ENCODE data around the gene SGMS2.

The SGMS2 gene

GRCh38 chr4:107935246-107935645, 110.5 kb downstream of the SGMS2 start:
- Histone ChIP-seq H3K4me3 (ENCODE audit: low read length) (no peak overlapping the region), H2BK120ac (ENCODE audit: low read depth, low read length) (no peak overlapping the region)

GRCh38 chr4:107937040-107937439, 112.3 kb downstream of the SGMS2 start:
- no peak overlapping the region for H3K4me2 ChIP-seq (ENCODE audit: low read length)
- H3K79me2 ChIP-seq (ENCODE audit: control insufficient read depth, insufficient read depth, low read length) = no peaks in the 10 kb centered on the region
- H3K4me3 ChIP-seq (ENCODE audit: low read length) = no peak overlapping the region
- H3K4ac ChIP-seq (ENCODE audit: low read depth, low read length) = no peak overlapping the region
- peaks cover 1% of the 10 kb centered on the region for H3K27me3 ChIP-seq (ENCODE audit: insufficient read depth, low read length, poor library complexity)
- H2BK15ac ChIP-seq (replicated peaks; ENCODE audit: low read depth) = no peak overlapping the region
- DNase-seq = no peak
- H3K4me1 ChIP-seq (ENCODE audit: control insufficient read depth, low read depth, low read length) = no peaks in the 10 kb centered on the region
- H4K5ac ChIP-seq (ENCODE audit: low read length) = no peak overlapping the region
- H3K18ac ChIP-seq (ENCODE audit: low read length) = no peak overlapping the region
- H3K23ac ChIP-seq (ENCODE audit: low read length) = no peak overlapping the region
- WGBS (ENCODE audit: extremely low coverage, insufficient coverage, low lambda C conversion rate) = no CpG with 5 or more reads among the region's 2 CpGs
- no peak overlapping the region for H3K56ac ChIP-seq (ENCODE audit: low read length)
- no peak overlapping the region for H2BK120ac ChIP-seq (ENCODE audit: low read depth, low read length)
- no peak overlapping the region for H3K27ac ChIP-seq (ENCODE audit: low read depth, low read length)
- no peak overlapping the region for H2AK5ac ChIP-seq (ENCODE audit: low read length)
- H2BK5ac ChIP-seq (ENCODE audit: low read length) = no peak overlapping the region
- no peaks in the 10 kb centered on the region for H3K79me1 ChIP-seq (ENCODE audit: low read length)
- H3K36me3 ChIP-seq (ENCODE audit: control insufficient read depth, insufficient read depth, low read length) = no peaks in the 10 kb centered on the region
- H4K8ac ChIP-seq (ENCODE audit: low read depth, low read length) = no peak overlapping the region
- H3K9ac ChIP-seq (ENCODE audit: low read length) = no peak overlapping the region

More at GRCh38 chr4:107935246-107935645, 110.5 kb downstream of the SGMS2 start:
- Histone ChIP-seq H2BK5ac (ENCODE audit: low read length) (no peak overlapping the region), H3K4ac (ENCODE audit: low read depth, low read length) (no peak overlapping the region), H3K23ac (ENCODE audit: low read length) (no peak overlapping the region), H2BK15ac (replicated peaks; ENCODE audit: low read depth) (no peak overlapping the region), H3K4me2 (ENCODE audit: low read length) (no peak overlapping the region), H3K36me3 (ENCODE audit: control insufficient read depth, insufficient read depth, low read length) (no peaks in the 10 kb centered on the region), H3K79me1 (ENCODE audit: low read length) (no peaks in the 10 kb centered on the region), H3K27ac (ENCODE audit: low read depth, low read length) (no peak overlapping the region), H3K27me3 (ENCODE audit: insufficient read depth, low read length, poor library complexity) (peaks cover 1% of the 10 kb centered on the region), H4K5ac (ENCODE audit: low read length) (no peak overlapping the region), H3K9ac (ENCODE audit: low read length) (no peak overlapping the region), H2AK5ac (ENCODE audit: low read length) (no peak overlapping the region), H3K18ac (ENCODE audit: low read length) (no peak overlapping the region), H3K56ac (ENCODE audit: low read length) (no peak overlapping the region), H4K8ac (ENCODE audit: low read depth, low read length) (no peak overlapping the region), H3K4me1 (ENCODE audit: control insufficient read depth, low read depth, low read length) (no peaks in the 10 kb centered on the region), H3K79me2 (ENCODE audit: control insufficient read depth, insufficient read depth, low read length) (no peaks in the 10 kb centered on the region)
- no peak for DNase-seq

- Histone ChIP-seq H3K79me2 (ENCODE audit: control insufficient read depth, insufficient read depth, low read length) (no peaks in the 10 kb centered on the region), H3K36me3 (ENCODE audit: control insufficient read depth, insufficient read depth, low read length) (no peaks in the 10 kb centered on the region), H3K27me3 (ENCODE audit: insufficient read depth, low read length, poor library complexity) (no peaks in the 10 kb centered on the region), H3K4me3 (ENCODE audit: low read length) (no peak overlapping the region), H3K79me1 (ENCODE audit: low read length) (no peaks in the 10 kb centered on the region), H4K5ac (ENCODE audit: low read length) (no peak overlapping the region), H3K23ac (ENCODE audit: low read length) (no peak overlapping the region), H2BK15ac (replicated peaks; ENCODE audit: low read depth) (no peak overlapping the region), H2BK120ac (ENCODE audit: low read depth, low read length) (no peak overlapping the region), H3K56ac (ENCODE audit: low read length) (no peak overlapping the region), H3K9ac (ENCODE audit: low read length) (no peak overlapping the region), H4K8ac (ENCODE audit: low read depth, low read length) (no peak overlapping the region), H2AK5ac (ENCODE audit: low read length) (no peak overlapping the region), H3K27ac (ENCODE audit: low read depth, low read length) (no peak overlapping the region), H3K18ac (ENCODE audit: low read length) (no peak overlapping the region), H3K4ac (ENCODE audit: low read depth, low read length) (no peak overlapping the region), H3K4me2 (ENCODE audit: low read length) (no peak overlapping the region), H2BK5ac (ENCODE audit: low read length) (no peak overlapping the region), H3K4me1 (ENCODE audit: control insufficient read depth, low read depth, low read length) (no peaks in the 10 kb centered on the region)
- no peak for DNase-seq
- no CpG with 5 or more reads among the region's 1 CpG for WGBS (ENCODE audit: extremely low coverage, insufficient coverage, low lambda C conversion rate)
Observed at GRCh38 chr4:107939307-107939706, 114.6 kb downstream of the SGMS2 start.

- Histone ChIP-seq H3K79me1 (ENCODE audit: low read length) (no peaks in the 10 kb centered on the region), H3K4me2 (ENCODE audit: low read length) (no peak overlapping the region), H3K36me3 (ENCODE audit: control insufficient read depth, insufficient read depth, low read length) (no peaks in the 10 kb centered on the region), H3K23ac (ENCODE audit: low read length) (no peak overlapping the region), H3K18ac (ENCODE audit: low read length) (no peak overlapping the region), H3K4ac (ENCODE audit: low read depth, low read length) (no peak overlapping the region), H2AK5ac (ENCODE audit: low read length) (no peak overlapping the region), H3K4me3 (ENCODE audit: low read length) (no peak overlapping the region), H3K4me1 (ENCODE audit: control insufficient read depth, low read depth, low read length) (no peaks in the 10 kb centered on the region), H3K56ac (ENCODE audit: low read length) (no peak overlapping the region), H3K27me3 (ENCODE audit: insufficient read depth, low read length, poor library complexity) (no peaks in the 10 kb centered on the region), H3K79me2 (ENCODE audit: control insufficient read depth, insufficient read depth, low read length) (no peaks in the 10 kb centered on the region), H4K5ac (ENCODE audit: low read length) (no peak overlapping the region), H3K27ac (ENCODE audit: low read depth, low read length) (no peak overlapping the region), H4K8ac (ENCODE audit: low read depth, low read length) (no peak overlapping the region), H2BK5ac (ENCODE audit: low read length) (no peak overlapping the region), H2BK120ac (ENCODE audit: low read depth, low read length) (no peak overlapping the region), H2BK15ac (replicated peaks; ENCODE audit: low read depth) (no peak overlapping the region), H3K9ac (ENCODE audit: low read length) (no peak overlapping the region)
- WGBS (ENCODE audit: extremely low coverage, insufficient coverage, low lambda C conversion rate) = no CpG with 5 or more reads among the region's 3 CpGs
- no peak for DNase-seq
Observed at GRCh38 chr4:107945809-107946208, 121.1 kb downstream of the SGMS2 start.

- H3K18ac ChIP-seq (ENCODE audit: low read length) = no peak overlapping the region
- DNase-seq = no peak
- H3K9ac ChIP-seq (ENCODE audit: low read length) = no peak overlapping the region
- H2BK5ac ChIP-seq (ENCODE audit: low read length) = no peak overlapping the region
- H3K56ac ChIP-seq (ENCODE audit: low read length) = no peak overlapping the region
- no peak overlapping the region for H3K4ac ChIP-seq (ENCODE audit: low read depth, low read length)
- H3K4me3 ChIP-seq (ENCODE audit: low read length) = no peak overlapping the region
- H3K27me3 ChIP-seq (ENCODE audit: insufficient read depth, low read length, poor library complexity) = no peaks in the 10 kb centered on the region
- no peak overlapping the region for H2BK15ac ChIP-seq (replicated peaks; ENCODE audit: low read depth)
- 100% methylated on average over 1 of the region's 2 CpGs for WGBS (ENCODE audit: extremely low coverage, insufficient coverage, low lambda C conversion rate)
- H4K8ac ChIP-seq (ENCODE audit: low read depth, low read length) = no peak overlapping the region
- H2AK5ac ChIP-seq (ENCODE audit: low read length) = no peak overlapping the region
- no peak overlapping the region for H3K4me2 ChIP-seq (ENCODE audit: low read length)
- H3K79me1 ChIP-seq (ENCODE audit: low read length) = no peaks in the 10 kb centered on the region
- H2BK120ac ChIP-seq (ENCODE audit: low read depth, low read length) = no peak overlapping the region
- no peak overlapping the region for H3K27ac ChIP-seq (ENCODE audit: low read depth, low read length)
- no peaks in the 10 kb centered on the region for H3K36me3 ChIP-seq (ENCODE audit: control insufficient read depth, insufficient read depth, low read length)
- no peak overlapping the region for H4K5ac ChIP-seq (ENCODE audit: low read length)
- H3K4me1 ChIP-seq (ENCODE audit: control insufficient read depth, low read depth, low read length) = no peaks in the 10 kb centered on the region
- no peak overlapping the region for H3K23ac ChIP-seq (ENCODE audit: low read length)
- H3K79me2 ChIP-seq (ENCODE audit: control insufficient read depth, insufficient read depth, low read length) = no peaks in the 10 kb centered on the region
Observed at GRCh38 chr4:107950746-107951540, 126.2 kb downstream of the SGMS2 start.

GRCh38 chr4:107951551-107951950, 126.8 kb downstream of the SGMS2 start:
- Histone ChIP-seq H3K36me3 (ENCODE audit: control insufficient read depth, insufficient read depth, low read length) (no peaks in the 10 kb centered on the region), H3K79me1 (ENCODE audit: low read length) (no peaks in the 10 kb centered on the region), H2AK5ac (ENCODE audit: low read length) (no peak overlapping the region), H3K18ac (ENCODE audit: low read length) (no peak overlapping the region), H3K56ac (ENCODE audit: low read length) (no peak overlapping the region), H3K4me3 (ENCODE audit: low read length) (no peak overlapping the region), H2BK15ac (replicated peaks; ENCODE audit: low read depth) (no peak overlapping the region), H3K4ac (ENCODE audit: low read depth, low read length) (no peak overlapping the region), H2BK120ac (ENCODE audit: low read depth, low read length) (no peak overlapping the region), H4K8ac (ENCODE audit: low read depth, low read length) (no peak overlapping the region), H2BK5ac (ENCODE audit: low read length) (no peak overlapping the region), H3K23ac (ENCODE audit: low read length) (no peak overlapping the region), H3K4me1 (ENCODE audit: control insufficient read depth, low read depth, low read length) (no peaks in the 10 kb centered on the region), H3K4me2 (ENCODE audit: low read length) (no peak overlapping the region), H4K5ac (ENCODE audit: low read length) (no peak overlapping the region), H3K27me3 (ENCODE audit: insufficient read depth, low read length, poor library complexity) (no peaks in the 10 kb centered on the region), H3K27ac (ENCODE audit: low read depth, low read length) (no peak overlapping the region), H3K9ac (ENCODE audit: low read length) (no peak overlapping the region), H3K79me2 (ENCODE audit: control insufficient read depth, insufficient read depth, low read length) (no peaks in the 10 kb centered on the region)
- no peak for DNase-seq
